IMR-90 (cell line): Measurements from ENCODE around the gene PRRC2B. TPM values are rescaled to one million over a fixed set of nuclear protein-coding genes. Genes with fewer than 3 reads are reported as not detected.

ENCODE experiments used
- ATAC-seq: fragments of 200-7000 bp; cut with Tn5 transposase; 2 replicates; pipeline ENCODE4 v1.9.1; 2020; ENCODE audit warnings: low read depth, mild to moderate bottlenecking, moderate library complexity
- BruUV-seq: library from RNA; stranded (reverse); fragments of 400-500 nt; replicated peaks from 2 replicates; lab custom pipeline; 2021; lab: Mats Ljungman, UMichigan
- CTCF ChIA-PET: fragments of 300-600 bp; formaldehyde crosslinking; extraction: SDS; loops from one replicate; lab custom pipeline; 2021; ENCODE audit warnings: antibody characterized with exemption; lab: Yijun Ruan, JAX
- POLR2A ChIA-PET: fragments of 300-600 bp; sonication (Branson Sonifier 250); formaldehyde crosslinking; loops from one replicate; lab custom pipeline; 2022; ENCODE audit warnings: antibody characterized with exemption; ENCODE audit not compliant: unreplicated experiment; lab: Charles Lee
- DNase-seq: peaks from one replicate; pipeline ENCODE4 v3.0.0; 2013
- H2AFZ ChIP-seq: replicated peaks from 2 replicates; pipeline ENCODE3; 2013; ENCODE audit warnings: low read length, mild to moderate bottlenecking; ENCODE audit not compliant: poor library complexity
- H2AK5ac ChIP-seq: 2 replicates; pipeline ENCODE4 v1.6.1; 2013; ENCODE audit warnings: low read depth, low read length, inconsistent platforms
- H2AK9ac ChIP-seq: replicated peaks from 2 replicates; pipeline ENCODE3; 2013; ENCODE audit warnings: mild to moderate bottlenecking, low read depth, low read length, moderate library complexity; ENCODE audit not compliant: poor library complexity
- H2BK120ac ChIP-seq: 2 replicates; pipeline ENCODE4 v1.6.1; 2013; ENCODE audit warnings: low read depth, low read length, inconsistent platforms
- H2BK15ac ChIP-seq: 3 replicates; pipeline ENCODE4 v1.6.1; 2013; ENCODE audit warnings: low read depth, low read length, inconsistent platforms
- H2BK20ac ChIP-seq: 2 replicates; pipeline ENCODE4 v1.6.1; 2013; ENCODE audit warnings: low read depth, mild to moderate bottlenecking, inconsistent platforms, low read length, moderate library complexity
- H2BK5ac ChIP-seq: 2 replicates; pipeline ENCODE4 v1.6.1; 2013; ENCODE audit warnings: mild to moderate bottlenecking, low read depth, low read length, inconsistent platforms; ENCODE audit not compliant: poor library complexity, severe bottlenecking
- H3K14ac ChIP-seq: replicated peaks from 2 replicates; pipeline ENCODE4 v1.6.1; 2013; ENCODE audit warnings: low read depth, low read length, inconsistent platforms
- H3K18ac ChIP-seq: 2 replicates; pipeline ENCODE4 v1.6.1; 2013; ENCODE audit warnings: low read depth, low read length, control low read depth
- H3K23ac ChIP-seq: 2 replicates; pipeline ENCODE4 v1.6.1; 2013; ENCODE audit warnings: low read depth, low read length, inconsistent platforms
- H3K27ac ChIP-seq: 2 replicates; pipeline ENCODE4 v1.5.1; 2013; ENCODE audit warnings: mild to moderate bottlenecking, control low read depth, low read length; ENCODE audit not compliant: insufficient read depth
- H3K27me3 ChIP-seq: 2 replicates; pipeline ENCODE4 v1.6.1; 2013; ENCODE audit warnings: low read length; ENCODE audit not compliant: control insufficient read depth, insufficient read depth
- H3K36me3 ChIP-seq: 2 replicates; pipeline ENCODE4 v1.6.1; 2013; ENCODE audit warnings: low read length, mixed read lengths; ENCODE audit not compliant: control insufficient read depth, insufficient read depth
- H3K4ac ChIP-seq: 2 replicates; pipeline ENCODE4 v1.6.1; 2013; ENCODE audit warnings: low read depth, low read length, inconsistent platforms
- H3K4me1 ChIP-seq: 2 replicates; pipeline ENCODE4 v1.6.1; 2013; ENCODE audit warnings: low read length, mixed read lengths; ENCODE audit not compliant: control insufficient read depth, insufficient read depth
- H3K4me2 ChIP-seq: 2 replicates; pipeline ENCODE4 v1.6.1; 2013; ENCODE audit warnings: low read depth, mild to moderate bottlenecking, control low read depth, low read length, moderate library complexity
- H3K4me3 ChIP-seq: 2 replicates; pipeline ENCODE4 v1.5.1; 2013; ENCODE audit warnings: low read depth, mild to moderate bottlenecking, control low read depth, low read length, moderate library complexity; ENCODE audit not compliant: insufficient read depth
- H3K56ac ChIP-seq: 2 replicates; pipeline ENCODE4 v1.6.1; 2013; ENCODE audit warnings: low read length, inconsistent platforms; ENCODE audit not compliant: insufficient read depth; ENCODE audit errors: extremely low read depth
- H3K79me1 ChIP-seq, 2 experiments: 2 replicates each; pipeline ENCODE4 v1.6.1; 2013; ENCODE audit warnings: low read length in 2 of 2, inconsistent platforms in 1 of 2, low read depth in 1 of 2
- H3K9ac ChIP-seq: 2 replicates; pipeline ENCODE4 v1.6.1; 2013; ENCODE audit warnings: low read depth, low read length, control low read depth
- H3K9me1 ChIP-seq: 2 replicates; pipeline ENCODE4 v1.6.1; 2013; ENCODE audit warnings: low read length, inconsistent platforms; ENCODE audit not compliant: insufficient read depth
- H3K9me3 ChIP-seq: 2 replicates; pipeline ENCODE4 v1.6.1; 2013; ENCODE audit warnings: low read length; ENCODE audit not compliant: control insufficient read depth, insufficient read depth
- H4K20me1 ChIP-seq: 2 replicates; pipeline ENCODE4 v1.6.1; 2013; ENCODE audit warnings: low read length, inconsistent platforms; ENCODE audit not compliant: insufficient read depth
- H4K5ac ChIP-seq: 2 replicates; pipeline ENCODE4 v1.6.1; 2013; ENCODE audit warnings: mild to moderate bottlenecking, low read depth, low read length, control low read depth
- H4K8ac ChIP-seq, 2 experiments: 2 replicates each; pipeline ENCODE4 v1.6.1; 2013; ENCODE audit warnings: low read depth in 2 of 2, low read length in 2 of 2, control low read depth in 1 of 2, inconsistent platforms in 1 of 2
- H4K91ac ChIP-seq: 2 replicates; pipeline ENCODE4 v1.6.1; 2013; ENCODE audit warnings: low read depth, low read length, inconsistent platforms; ENCODE audit not compliant: insufficient read depth
- BHLHE40 ChIP-seq: fragments of 150-350 bp; IDR thresholded peaks from 2 replicates; pipeline ENCODE4 v1.6.1; 2016; ENCODE audit warnings: mild to moderate bottlenecking, low read depth, low read length
- CHD1 ChIP-seq: IDR thresholded peaks from 2 replicates; pipeline ENCODE4 v1.6.1; 2012; ENCODE audit warnings: low read depth, low read length, improper control_type of control experiment
- ELK1 ChIP-seq: fragments of 150-350 bp; IDR thresholded peaks from 2 replicates; pipeline ENCODE4 v1.6.1; 2016; ENCODE audit warnings: low read depth, mild to moderate bottlenecking, low read length, moderate library complexity, borderline replicate concordance
- FOS ChIP-seq: fragments of 150-350 bp; IDR thresholded peaks from 2 replicates; pipeline ENCODE4 v1.6.1; 2016; ENCODE audit warnings: low read depth, low read length
- MAFK ChIP-seq: IDR thresholded peaks from 2 replicates; pipeline ENCODE4 v1.6.1; 2012; ENCODE audit warnings: low read depth, low read length, improper control_type of control experiment
- MAZ ChIP-seq: IDR thresholded peaks from 2 replicates; pipeline ENCODE4 v1.6.1; 2012; ENCODE audit warnings: low read depth, mild to moderate bottlenecking, low read length, improper control_type of control experiment, moderate library complexity, borderline replicate concordance
- MXI1 ChIP-seq: IDR thresholded peaks from 2 replicates; pipeline ENCODE4 v1.6.1; 2012; ENCODE audit warnings: low read depth, mild to moderate bottlenecking, low read length, moderate library complexity, borderline replicate concordance
- NFE2L2 ChIP-seq: fragments of 150-350 bp; IDR thresholded peaks from 2 replicates; pipeline ENCODE4 v1.6.1; 2016; ENCODE audit warnings: low read depth, mild to moderate bottlenecking, low read length
- POLR2A ChIP-seq: IDR thresholded peaks from 2 replicates; pipeline ENCODE4 v1.6.1; 2012; ENCODE audit warnings: mild to moderate bottlenecking, low read depth, low read length
- RAD21 ChIP-seq: IDR thresholded peaks from 2 replicates; pipeline ENCODE4 v1.6.1; 2012; ENCODE audit warnings: low read length, improper control_type of control experiment
- RCOR1 ChIP-seq: IDR thresholded peaks from 2 replicates; pipeline ENCODE4 v1.6.1; 2012; ENCODE audit warnings: mild to moderate bottlenecking, low read length, improper control_type of control experiment; ENCODE audit not compliant: insufficient replicate concordance
- RFX5 ChIP-seq: IDR thresholded peaks from 2 replicates; pipeline ENCODE4 v1.8.0; 2012; ENCODE audit warnings: low read depth, mild to moderate bottlenecking, low read length, moderate library complexity
- SMC3 ChIP-seq: fragments of 150-350 bp; IDR thresholded peaks from 2 replicates; pipeline ENCODE4 v1.6.1; 2016; ENCODE audit warnings: low read depth, mild to moderate bottlenecking, antibody characterized with exemption, low read length, moderate library complexity
- WGBS, 2 experiments: methylation state at CpG; one replicate each; pipeline versions ENCODE4 v1.1.5 to v1.1.7; 2013; ENCODE audit warnings: missing lambda C conversion rate in 2 of 2; ENCODE audit not compliant: insufficient read length in 1 of 2; ENCODE audit errors: extremely low coverage in 2 of 2; 5-methylcytosine and 5-hydroxymethylcytosine counted together
- dilution Hi-C: fragments of 300-500 bp; cut with HindIII; formaldehyde crosslinking; loops from one replicate; pipeline ENCODE4 v1.14.3; 2018; ENCODE audit warnings: low sequenced_read_pairs; ENCODE audit not compliant: unreplicated experiment
- in situ Hi-C: fragments of 300-500 bp; cut with MboI; formaldehyde crosslinking; loops from 3 replicates; pipeline ENCODE4 v1.14.3; 2019; ENCODE audit warnings: low sequenced_read_pairs, inconsistent platforms, mixed read lengths
- intact Hi-C: fragments of 100-400 bp; cut with micrococcal nuclease; formaldehyde crosslinking; loops from 2 replicates; pipeline ENCODE4 v1.10.0; 2022
- polyA plus RNA-seq, 3 experiments: library from polyadenylated mRNA; depleted of rRNA; stranded (reverse); fragments of >200 nt; gene quantifications; 2 replicates each; pipeline ENCODE4 v1.2.3, GENCODE V29; 2012; ENCODE audit warnings: low replicate concordance in 1 of 3
- total RNA-seq: library from RNA; depleted of rRNA; stranded (reverse); fragments of >200 nt; gene quantifications from 2 replicates; pipeline ENCODE4 v1.2.3, GENCODE V29; 2012
- TF ChIP-seq, protein P1 (sequence below): fragments of 150-350 bp; IDR thresholded peaks from 2 replicates; pipeline ENCODE4 v1.6.1; 2017; ENCODE audit warnings: mild to moderate bottlenecking, antibody characterized with exemption, low read length, low read depth

Gene PRRC2B
- total and polyA plus RNA-seq, 2 of the 4 experiments (the other 2 are of a cell fraction) = 19.4 to 39.1 TPM

- Histone ChIP-seq H3K79me1 (no peaks in the 10 kb centered on the region), H3K36me3 (no peaks in the 10 kb centered on the region), H3K9me3 (no peaks in the 10 kb centered on the region), H4K8ac (0 out of 4 replicates have a peak overlapping the region, but pooled peaks of 1 of the 2 experiments have one; percentile 34), H3K27me3 (no peaks in the 10 kb centered on the region), H3K27ac (no peak overlapping the region), H3K56ac (no peak overlapping the region), H3K18ac (no peak overlapping the region), H2AK5ac (no peak overlapping the region), H2BK5ac (no peak overlapping the region), H4K91ac (no peak overlapping the region), H2BK20ac (no peak overlapping the region), H3K4ac (no peak overlapping the region), H2AFZ (peak overlapping the region; percentile 46), H3K4me2 (peak overlapping the region; percentile 54; the same call in 1 of the 2 replicates), H3K14ac (no peak overlapping the region), H4K20me1 (peaks cover 5% of the 10 kb centered on the region; the same call in 1 of the 2 replicates), H3K9ac (no peak overlapping the region), H2BK15ac (no peak overlapping the region), H4K5ac (no peak overlapping the region), H3K4me3 (no peak overlapping the region), H2AK9ac (no peak overlapping the region), H3K4me1 (peaks cover 3% of the 10 kb centered on the region; the same call in 1 of the 2 replicates), H2BK120ac (no peak overlapping the region), H3K23ac (no peak overlapping the region), H3K9me1 (no peaks in the 10 kb centered on the region)
- dilution Hi-C loops = no loop called here
- intact Hi-C loops = no loop called here
- in situ Hi-C loops = no loop called here
- ATAC-seq = peak; percentile 97
- no TSS peak for BruUV-seq
- ChIA-PET POLR2A (no interaction called here), CTCF (interaction anchor here (0.5 to 0.7 kb wide), 2 partner anchors 26 to 275 kb away, joined by 3 to 5 read pairs; no protein-coding TSS in a partner anchor)
- DNase-seq = peak; percentile 92
- WGBS, 2 experiments = 49% methylated on average over 9 of the region's 19 CpGs; no CpG with 5 or more reads in 1 of the 2 experiments
- TF ChIP-seq MAFK = no peak
- TF ChIP-seq NFE2L2 = no peak
- TF ChIP-seq RFX5 = no peak
- TF ChIP-seq POLR2A = no peak
- TF ChIP-seq RCOR1 = peak; percentile 100
- 0 out of 2 replicates have a peak, but pooled peaks have one; percentile 11 for TF ChIP-seq BHLHE40
- no peak for TF ChIP-seq SMC3
- TF ChIP-seq ELK1 = no peak
- no peak for TF ChIP-seq MXI1
- no peak; the same call in 1 of the 2 replicates for TF ChIP-seq RAD21
- no peak for TF ChIP-seq CHD1
- TF ChIP-seq, protein P1, sequence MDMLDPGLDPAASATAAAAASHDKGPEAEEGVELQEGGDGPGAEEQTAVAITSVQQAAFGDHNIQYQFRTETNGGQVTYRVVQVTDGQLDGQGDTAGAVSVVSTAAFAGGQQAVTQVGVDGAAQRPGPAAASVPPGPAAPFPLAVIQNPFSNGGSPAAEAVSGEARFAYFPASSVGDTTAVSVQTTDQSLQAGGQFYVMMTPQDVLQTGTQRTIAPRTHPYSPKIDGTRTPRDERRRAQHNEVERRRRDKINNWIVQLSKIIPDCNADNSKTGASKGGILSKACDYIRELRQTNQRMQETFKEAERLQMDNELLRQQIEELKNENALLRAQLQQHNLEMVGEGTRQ = no peak
- TF ChIP-seq MAZ = no peak
- no peak for TF ChIP-seq FOS
These were observed 10.8 kb upstream of the PRRC2B start for GRCh38 chr9:131382850-131383729.
